Activated T-cell treated with anti-CD3 and anti-CD28 coated beads, Interleukin-2, amount 50 U/mL, for 4 hours (primary cell): Measurements from ENCODE around the gene NT5DC3. TPM values are rescaled to one million over a fixed set of nuclear protein-coding genes. Genes with fewer than 3 reads are reported as not detected.
"Not testable (repeated sequence)": the region's sequence is repeated elsewhere in the genome, so short reads cannot be mapped to it uniquely, and the experiment has no call there.

Source experiments
- ATAC-seq, 2 donors: fragments of 200-7000 bp; cut with Tn5 transposase; one replicate each; pipeline ENCODE4 v1.10.0; 2021
- DNase-seq: peaks from one replicate; pipeline ENCODE4 v3.0.0-alpha.2; 2020
- H3K27me3 Mint-ChIP-seq: one replicate; pipeline ENCODE4 v1.8.0; 2021; ENCODE audit warnings: low read depth, mixed read lengths
- H3K36me3 Mint-ChIP-seq: one replicate; pipeline ENCODE4 v1.8.0; 2022; ENCODE audit warnings: mixed read lengths; ENCODE audit not compliant: insufficient read depth
- H3K4me1 Mint-ChIP-seq: one replicate; pipeline ENCODE4 v1.8.0; 2021; ENCODE audit warnings: low read depth, mixed read lengths
- H3K4me3 Mint-ChIP-seq: one replicate; pipeline ENCODE4 v1.8.0; 2021; ENCODE audit warnings: mild to moderate bottlenecking, moderate library complexity, mixed read lengths
- H3K9me3 Mint-ChIP-seq: one replicate; pipeline ENCODE4 v1.8.0; 2021; ENCODE audit warnings: mixed read lengths
- total RNA-seq, 3 donors: library from RNA; stranded (reverse); gene quantifications; one replicate each; pipeline ENCODE4 v1.2.1, GENCODE V29; 2021

NT5DC3 gene
- total RNA-seq, 3 donors from 2014 or later: 13.6 to 15.1 (median 14.1) TPM

DNA sequence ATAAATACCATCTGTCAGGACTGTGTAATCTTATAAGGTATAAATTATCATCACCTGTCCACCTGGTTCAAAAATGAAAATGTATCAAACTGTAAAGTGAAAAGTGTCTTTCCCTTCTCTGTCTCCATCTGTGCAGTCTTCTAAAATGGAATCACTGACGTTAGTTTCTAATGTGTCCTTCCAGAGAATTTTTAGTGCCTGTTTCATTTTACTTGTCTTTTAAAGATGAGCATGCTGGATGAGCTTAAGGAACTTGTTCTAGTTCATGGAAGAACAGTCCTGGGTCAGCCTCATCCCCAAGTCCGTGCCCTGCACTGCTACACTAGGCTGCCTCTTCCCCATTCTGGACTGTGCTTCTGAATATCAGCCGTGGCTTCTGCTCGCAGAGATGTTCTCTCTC lies 5.4 kb upstream of the NT5DC3 start:
- Mint-ChIP-seq H3K36me3 (no peaks in the 10 kb centered on the region), H3K9me3 (no peaks in the 10 kb centered on the region), H3K4me1 (peaks cover 2% of the 10 kb centered on the region), H3K4me3 (no peak overlapping the region), H3K27me3 (no peaks in the 10 kb centered on the region)
- ATAC-seq: no peak
- no peak for DNase-seq

DNA sequence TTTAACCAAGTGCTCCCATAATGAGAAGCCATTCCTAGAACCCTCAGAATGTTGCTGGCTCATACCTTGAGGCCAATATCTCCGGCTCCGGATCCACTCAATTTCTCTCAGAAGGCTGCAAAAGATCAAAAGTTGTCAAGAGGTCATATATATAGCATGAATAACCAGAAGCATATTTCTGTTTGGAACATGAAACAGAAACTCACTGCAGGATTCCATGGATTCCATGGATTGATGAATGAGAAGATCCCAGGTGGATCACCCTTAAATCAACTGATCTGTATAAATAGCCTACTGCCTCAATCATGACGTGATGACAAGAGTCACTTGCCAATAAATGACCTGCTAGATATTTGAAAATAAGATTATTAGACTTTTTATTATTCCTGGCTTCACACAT lies 3.3 kb upstream of the NT5DC3 start:
- Mint-ChIP-seq H3K9me3 (no peaks in the 10 kb centered on the region), H3K4me3 (no peak overlapping the region), H3K27me3 (no peaks in the 10 kb centered on the region), H3K36me3 (no peaks in the 10 kb centered on the region), H3K4me1 (peaks cover 11% of the 10 kb centered on the region)
- no peak for ATAC-seq
- no peak for DNase-seq

DNA sequence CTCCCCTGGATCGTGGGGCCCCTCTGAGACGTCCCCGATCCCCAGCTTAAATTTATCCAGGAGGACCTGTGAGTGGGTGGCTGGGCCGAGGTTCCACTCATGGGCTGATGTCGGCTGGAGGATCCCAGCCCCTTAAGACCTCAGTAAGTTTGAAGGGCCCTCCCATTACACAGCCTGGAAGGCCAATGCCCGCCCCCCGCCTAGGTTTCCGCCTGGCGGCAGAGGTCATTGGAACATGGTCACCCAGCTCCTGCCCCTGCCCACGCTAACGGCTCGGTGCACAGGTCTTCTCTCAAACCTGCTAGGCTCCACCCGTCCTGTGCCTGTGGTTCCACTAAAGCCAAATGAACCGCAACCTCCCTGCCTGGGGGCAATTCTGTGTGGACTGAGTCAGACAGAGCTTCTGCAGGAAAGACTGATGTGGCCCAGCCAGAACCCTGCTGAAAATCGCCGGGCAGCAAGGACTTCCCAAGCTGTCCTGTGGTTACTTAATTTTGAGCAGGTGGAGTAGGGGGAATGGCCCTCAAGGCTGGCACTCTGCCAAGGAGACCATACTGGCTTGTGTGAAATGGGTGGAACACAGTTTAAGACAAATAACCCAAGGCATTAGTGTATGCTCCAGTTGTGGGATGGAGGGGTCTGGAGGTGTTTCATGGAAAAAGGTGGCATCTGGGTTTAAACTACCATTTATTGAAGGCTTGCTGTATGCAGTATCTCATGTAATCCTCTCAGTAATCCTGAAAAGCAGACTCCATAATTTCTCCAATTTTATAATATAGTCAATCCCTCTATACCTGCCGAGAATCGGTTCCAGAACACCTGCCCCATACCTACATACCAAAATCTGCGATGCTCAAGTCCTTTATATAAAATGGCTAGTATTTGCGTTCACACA lies 903 bp upstream of the NT5DC3 start:
- Mint-ChIP-seq H3K4me1 (peaks cover 16% of the 10 kb centered on the region), H3K4me3 (peak overlapping the region; percentile 86), H3K9me3 (no peaks in the 10 kb centered on the region), H3K27me3 (no peaks in the 10 kb centered on the region), H3K36me3 (peaks cover 3% of the 10 kb centered on the region)
- peak; percentile 8 for DNase-seq
- ATAC-seq: peak in 1 of 2 donors; percentile 6

DNA sequence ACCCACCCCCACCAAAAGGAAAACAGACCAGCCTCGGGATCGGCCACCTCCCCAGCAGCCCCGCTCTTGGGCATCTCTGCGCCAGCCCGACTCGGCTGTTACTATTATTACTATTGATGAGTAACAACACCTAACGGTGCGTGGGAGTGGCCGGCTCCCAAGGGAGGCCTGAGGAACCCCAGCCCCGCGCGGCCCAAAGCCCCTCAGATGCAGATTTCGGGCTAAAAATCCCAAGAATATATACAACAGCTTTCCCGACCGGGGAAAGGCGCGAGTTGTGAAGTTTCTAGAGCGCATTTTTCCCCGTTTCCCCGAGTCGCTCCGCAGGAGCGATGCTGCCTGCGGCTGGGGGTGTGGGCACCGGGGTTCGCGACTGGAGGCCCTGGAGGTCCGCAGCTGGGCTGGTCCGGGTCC lies 565 bp downstream of the NT5DC3 start:
- peak overlapping the region; percentile 86 for H3K4me3 Mint-ChIP-seq
- H3K9me3 Mint-ChIP-seq: no peaks in the 10 kb centered on the region
- no peaks in the 10 kb centered on the region for H3K27me3 Mint-ChIP-seq
- peaks cover 16% of the 10 kb centered on the region for H3K4me1 Mint-ChIP-seq
- peak; percentile 16 for DNase-seq
- H3K36me3 Mint-ChIP-seq: peaks cover 7% of the 10 kb centered on the region
- ATAC-seq: peak; percentile 28 to 29

DNA sequence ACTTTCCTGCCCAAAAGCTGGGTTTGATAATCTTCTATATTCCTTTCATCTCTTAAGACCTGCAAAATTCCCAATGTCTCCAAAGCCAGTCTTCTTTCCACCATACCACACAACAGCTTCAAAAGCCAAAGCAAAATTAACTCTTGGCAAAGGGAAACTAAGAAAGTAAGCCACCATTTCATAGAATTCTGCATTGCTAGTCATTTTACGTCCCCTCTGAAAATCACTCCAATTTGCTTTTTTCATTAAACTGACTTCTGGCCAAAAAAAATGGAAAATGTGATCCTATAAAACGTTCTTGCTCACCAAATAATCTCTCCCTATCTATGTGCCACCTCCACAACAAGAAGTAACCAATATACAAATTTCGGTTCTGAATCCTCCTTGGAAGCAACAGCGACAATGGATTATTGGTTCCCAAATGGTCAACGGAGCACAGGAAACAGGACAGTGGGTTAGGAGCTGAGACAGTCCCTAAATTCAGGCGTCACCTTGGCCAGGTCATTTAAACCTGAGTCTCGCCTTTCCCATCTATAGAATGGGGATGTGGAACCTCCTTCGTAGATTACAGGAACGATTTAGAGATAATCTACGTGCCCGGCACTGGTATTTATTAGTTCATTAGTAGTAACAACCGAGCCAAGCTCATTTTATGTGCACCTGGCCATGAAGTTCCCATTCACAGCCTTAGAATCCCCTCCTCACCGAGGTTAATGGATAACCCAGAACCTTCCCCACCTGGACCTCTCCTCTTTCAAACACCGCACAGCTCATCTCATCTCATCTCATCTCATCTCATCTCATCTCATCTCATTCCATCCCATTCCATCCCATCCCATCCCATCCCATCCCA lies 1.2 kb downstream of the NT5DC3 start:
- H3K36me3 Mint-ChIP-seq: peaks cover 7% of the 10 kb centered on the region
- H3K4me3 Mint-ChIP-seq: peak overlapping the region; percentile 86
- no peaks in the 10 kb centered on the region for H3K9me3 Mint-ChIP-seq
- H3K4me1 Mint-ChIP-seq: peaks cover 16% of the 10 kb centered on the region
- DNase-seq (no peak), ATAC-seq (no peak)
- H3K27me3 Mint-ChIP-seq: no peaks in the 10 kb centered on the region

DNA sequence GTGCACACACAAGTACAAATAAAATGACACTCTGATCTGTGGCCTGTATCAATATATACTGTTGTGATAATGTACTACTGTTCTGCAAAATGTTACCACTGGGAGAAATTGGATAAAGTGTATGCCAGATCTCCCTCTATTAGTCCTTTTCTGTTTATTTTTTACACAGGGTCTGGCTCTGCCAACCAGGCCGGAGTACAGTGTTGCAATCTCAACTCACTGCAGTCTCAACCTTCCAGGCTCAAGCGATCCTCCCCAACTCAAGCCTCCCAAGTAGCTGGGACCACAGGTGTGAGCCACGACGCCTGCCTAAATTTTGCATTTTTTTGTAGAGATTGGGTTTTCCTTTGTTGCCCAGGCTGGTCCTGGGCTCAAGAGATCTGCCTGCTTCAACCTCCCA lies 1.9 kb downstream of the NT5DC3 start:
- H3K4me1 Mint-ChIP-seq: peaks cover 16% of the 10 kb centered on the region
- no peaks in the 10 kb centered on the region for H3K27me3 Mint-ChIP-seq
- ATAC-seq (no peak), DNase-seq (no peak)
- H3K4me3 Mint-ChIP-seq: peak overlapping the region; percentile 86
- H3K9me3 Mint-ChIP-seq: no peaks in the 10 kb centered on the region
- peaks cover 7% of the 10 kb centered on the region for H3K36me3 Mint-ChIP-seq

DNA sequence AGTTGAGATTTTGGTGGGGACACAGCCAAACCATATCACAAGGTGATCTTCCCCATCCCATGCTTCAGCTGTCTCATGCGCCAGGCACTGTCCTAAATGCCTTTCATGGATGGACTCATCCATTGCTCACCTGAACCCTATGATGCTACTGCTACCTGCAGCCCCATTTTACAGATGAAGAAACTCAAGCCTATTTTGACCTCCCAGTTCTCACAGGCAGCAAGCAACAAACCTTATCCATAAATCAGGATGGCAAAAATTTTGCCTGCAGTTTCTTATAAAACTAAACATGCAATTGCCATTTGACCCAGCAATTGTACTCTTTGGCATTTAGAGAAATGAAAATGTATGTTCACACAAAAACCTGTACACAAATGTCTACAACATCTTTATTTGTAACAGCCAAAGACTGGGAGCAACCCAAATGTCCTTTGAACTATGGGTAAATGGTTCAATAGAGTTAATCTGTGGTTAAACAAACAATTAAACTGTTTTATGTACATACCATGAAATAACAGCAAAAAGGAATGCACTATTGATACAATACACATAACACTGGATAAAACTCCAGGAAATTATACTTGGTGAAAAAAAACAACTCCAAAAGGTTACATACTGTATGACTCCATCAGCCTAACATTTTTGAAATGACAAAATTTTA lies 2.6 kb downstream of the NT5DC3 start:
- no peak for ATAC-seq
- no peak overlapping the region for H3K4me3 Mint-ChIP-seq
- H3K9me3 Mint-ChIP-seq: no peaks in the 10 kb centered on the region
- DNase-seq: no peak
- H3K27me3 Mint-ChIP-seq: no peaks in the 10 kb centered on the region
- H3K36me3 Mint-ChIP-seq: peaks cover 10% of the 10 kb centered on the region
- H3K4me1 Mint-ChIP-seq: peaks cover 16% of the 10 kb centered on the region

DNA sequence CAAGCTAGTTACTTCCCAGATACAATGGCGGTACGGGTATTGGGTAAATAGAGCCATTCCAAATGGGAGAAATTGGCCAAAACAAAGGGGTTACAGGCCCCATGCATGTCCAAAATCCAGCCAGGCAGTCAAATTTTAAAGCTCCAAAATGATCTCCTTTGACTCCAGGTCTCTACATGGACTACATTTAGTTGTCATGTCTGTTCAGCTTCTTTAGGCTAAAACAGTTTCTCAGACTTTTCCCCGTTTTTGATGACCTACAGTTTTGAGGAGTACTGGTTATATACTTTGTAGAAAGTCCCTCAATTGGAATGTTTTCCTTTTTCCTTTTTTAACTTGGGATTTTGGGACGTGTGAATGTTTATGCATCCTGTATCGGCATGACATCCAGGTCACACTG lies 4.7 kb downstream of the NT5DC3 start:
- no peak overlapping the region for H3K4me3 Mint-ChIP-seq
- DNase-seq (no peak), ATAC-seq (no peak)
- H3K36me3 Mint-ChIP-seq: peaks cover 13% of the 10 kb centered on the region
- H3K9me3 Mint-ChIP-seq: no peaks in the 10 kb centered on the region
- no peaks in the 10 kb centered on the region for H3K27me3 Mint-ChIP-seq
- peaks cover 17% of the 10 kb centered on the region for H3K4me1 Mint-ChIP-seq

DNA sequence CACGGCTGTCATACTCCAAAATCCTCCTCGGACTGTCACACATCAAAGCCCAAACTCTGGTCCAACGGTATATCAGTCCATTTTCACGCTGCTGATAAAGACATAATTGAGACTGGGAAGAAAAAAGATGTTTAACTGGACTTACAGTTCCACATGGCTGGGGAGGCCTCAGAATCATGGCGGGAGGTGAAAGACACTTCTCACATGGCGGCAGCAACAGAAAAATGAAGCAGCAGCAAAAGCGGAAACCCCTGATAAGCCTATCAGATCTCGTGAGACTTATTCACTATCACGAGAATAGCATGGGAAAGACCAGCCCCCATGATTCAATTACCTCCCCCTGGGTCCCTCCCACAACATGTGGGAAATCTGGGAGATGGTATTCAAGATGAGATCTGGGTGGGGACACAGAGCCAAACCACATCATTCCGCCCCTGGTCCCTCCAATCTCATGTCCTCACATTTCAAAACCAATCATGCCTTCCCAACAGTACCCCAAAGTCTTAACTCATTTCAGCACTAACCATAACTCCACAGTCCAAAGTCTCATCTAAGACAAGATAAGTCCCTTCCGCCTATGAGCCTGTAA lies 5.2 kb downstream of the NT5DC3 start:
- not testable (repeated sequence) for DNase-seq, ATAC-seq, H3K27me3 Mint-ChIP-seq, H3K4me3 Mint-ChIP-seq, H3K9me3 Mint-ChIP-seq
- peaks cover 16% of the 10 kb centered on the region for H3K36me3 Mint-ChIP-seq
- H3K4me1 Mint-ChIP-seq: peaks cover 19% of the 10 kb centered on the region

DNA sequence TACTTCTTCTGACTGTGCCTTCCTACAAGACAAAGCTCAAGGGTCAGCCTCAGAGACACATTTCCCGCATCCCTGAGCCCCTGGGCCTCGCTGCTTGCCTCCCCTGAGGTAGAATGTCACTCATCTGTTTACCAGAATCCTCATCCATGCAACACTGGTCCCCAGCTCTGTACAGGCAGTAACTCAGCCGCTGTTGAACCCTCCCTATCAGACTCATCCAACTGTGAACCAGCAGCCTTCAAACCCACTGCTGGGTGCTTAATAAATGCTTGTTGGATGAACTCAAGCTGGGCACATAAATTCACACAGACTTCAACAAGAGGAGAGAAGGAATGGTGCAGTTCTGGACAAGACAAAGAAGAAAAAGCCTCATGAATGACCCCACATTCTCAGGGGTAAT lies 6.1 kb downstream of the NT5DC3 start:
- ATAC-seq (no peak), DNase-seq (no peak)
- Mint-ChIP-seq H3K4me3 (no peak overlapping the region), H3K27me3 (no peaks in the 10 kb centered on the region), H3K4me1 (peaks cover 17% of the 10 kb centered on the region), H3K9me3 (peaks cover 7% of the 10 kb centered on the region), H3K36me3 (peaks cover 16% of the 10 kb centered on the region)

DNA sequence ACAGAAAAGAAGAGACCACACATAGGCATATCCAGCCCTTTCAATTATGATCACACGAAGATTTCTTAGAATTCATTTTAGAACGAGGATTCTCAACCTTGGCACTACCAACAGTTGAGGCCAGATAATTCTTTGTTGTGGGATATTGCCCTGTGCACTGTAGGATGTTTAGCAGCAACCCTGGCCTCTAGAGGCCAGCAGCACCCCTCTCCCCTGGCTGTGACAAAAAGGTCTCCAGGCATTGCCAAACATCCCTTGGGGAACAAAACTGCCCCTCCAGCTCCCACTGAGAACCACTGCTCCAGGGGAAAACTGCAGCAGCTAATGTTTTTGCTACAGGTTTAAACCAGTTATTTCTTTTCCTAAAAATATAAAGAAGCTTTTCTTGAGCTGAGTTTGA lies 7.1 kb downstream of the NT5DC3 start:
- no peaks in the 10 kb centered on the region for H3K27me3 Mint-ChIP-seq
- no peak overlapping the region for H3K4me3 Mint-ChIP-seq
- H3K4me1 Mint-ChIP-seq: peaks cover 10% of the 10 kb centered on the region
- peaks cover 16% of the 10 kb centered on the region for H3K36me3 Mint-ChIP-seq
- ATAC-seq (no peak), DNase-seq (no peak)
- H3K9me3 Mint-ChIP-seq: peaks cover 7% of the 10 kb centered on the region

DNA sequence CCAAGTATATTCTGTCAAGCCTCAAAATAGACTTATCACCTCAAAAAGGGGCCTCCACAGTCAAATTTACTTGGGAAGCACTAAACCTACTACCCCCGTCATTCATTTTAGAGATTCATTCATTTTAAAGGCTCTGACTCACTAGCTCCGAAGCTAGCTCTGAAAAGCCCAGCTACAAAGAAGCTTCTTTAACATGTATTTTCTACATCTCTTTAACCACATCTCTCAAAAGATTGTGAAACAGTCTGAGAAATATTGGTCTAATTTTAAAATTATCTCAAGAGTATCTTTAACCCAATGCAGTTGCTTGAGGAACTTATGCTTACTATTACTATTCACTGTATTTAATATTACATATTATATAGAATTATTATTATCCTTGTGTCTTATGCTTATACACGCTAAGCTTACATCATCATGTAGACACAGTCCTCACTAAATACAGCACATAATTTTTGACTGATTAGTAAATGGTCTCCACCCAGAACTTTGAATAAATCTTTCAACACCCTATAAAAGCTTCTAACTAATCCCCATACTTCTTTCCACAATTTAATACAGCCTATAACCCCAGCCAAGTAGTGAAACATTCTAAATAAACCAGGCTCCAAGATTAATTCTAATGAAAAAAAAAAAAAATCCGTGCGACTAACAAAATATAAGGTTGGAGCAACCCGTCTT lies 7.8 kb downstream of the NT5DC3 start:
- peaks cover 7% of the 10 kb centered on the region for H3K9me3 Mint-ChIP-seq
- peaks cover 7% of the 10 kb centered on the region for H3K4me1 Mint-ChIP-seq
- H3K27me3 Mint-ChIP-seq: no peaks in the 10 kb centered on the region
- DNase-seq (no peak), ATAC-seq (no peak)
- H3K4me3 Mint-ChIP-seq: no peak overlapping the region
- H3K36me3 Mint-ChIP-seq: peaks cover 16% of the 10 kb centered on the region

DNA sequence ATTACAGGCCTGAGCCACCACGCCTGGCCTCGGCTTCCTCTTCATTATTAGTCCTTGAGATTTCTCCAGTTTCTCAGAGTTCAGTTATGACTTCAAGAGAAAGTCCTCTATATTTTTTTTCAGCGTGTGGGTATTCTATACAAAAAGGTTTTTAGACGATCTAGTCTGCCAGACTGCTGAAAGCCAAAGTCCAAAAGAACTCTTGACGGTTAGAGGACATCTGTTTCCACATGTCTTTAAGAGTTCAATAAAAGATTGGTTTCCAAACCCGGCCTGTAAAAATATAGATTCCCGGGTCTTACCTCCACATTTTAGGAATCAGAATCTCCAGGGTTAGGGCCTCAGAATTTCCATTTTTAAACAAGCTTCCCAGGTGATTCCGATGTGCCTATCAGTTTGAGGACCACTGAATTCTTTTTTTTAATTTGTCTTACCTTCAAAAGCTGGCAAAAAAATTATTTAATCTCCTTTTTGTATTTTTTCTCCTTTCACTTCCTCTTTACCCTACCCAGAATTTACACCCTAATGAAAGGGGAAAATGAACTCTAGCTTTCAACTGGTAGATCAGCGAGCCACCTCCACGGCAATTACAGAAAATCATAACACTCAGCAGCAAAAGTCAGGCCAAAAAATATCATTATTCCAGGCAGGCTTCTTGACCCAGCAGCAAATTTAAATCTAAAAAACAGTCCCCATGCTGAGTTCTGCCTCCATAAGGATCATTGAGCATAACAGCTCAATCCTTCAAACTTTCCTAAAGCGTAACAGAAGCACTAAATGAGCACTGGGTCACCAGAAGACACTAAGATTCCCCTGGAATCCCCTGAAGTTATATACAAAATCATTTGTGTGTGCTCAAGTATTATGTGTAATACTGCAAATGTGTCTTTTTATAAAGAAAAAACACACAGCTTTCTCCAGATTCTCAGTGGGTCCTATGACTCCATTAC lies 8.7 kb downstream of the NT5DC3 start:
- no peaks in the 10 kb centered on the region for H3K27me3 Mint-ChIP-seq
- H3K36me3 Mint-ChIP-seq: peaks cover 13% of the 10 kb centered on the region
- DNase-seq (no peak), ATAC-seq (no peak)
- H3K4me1 Mint-ChIP-seq: peaks cover 7% of the 10 kb centered on the region
- peaks cover 7% of the 10 kb centered on the region for H3K9me3 Mint-ChIP-seq
- H3K4me3 Mint-ChIP-seq: no peak overlapping the region
